SK-N-SH treated with all-trans-retinoic acid at 6 μM for 48 hours (cell line): ENCODE results near the gene PHLDA2.
A peak's percentile ranks its signal among the peaks of the same experiment; 100 is the strongest.

ENCODE experiments used
- ATAC-seq: fragments of 200-7000 bp; cut with Tn5 transposase; 3 replicates; pipeline ENCODE4 v1.9.1; 2020; ENCODE audit warnings: mild to moderate bottlenecking, moderate library complexity
- ESRRG ChIP-seq: fragments of 250-450 bp; sonication (Bioruptor Pico); IDR thresholded peaks from 2 replicates; pipeline ENCODE4 v1.6.1; 2021; ENCODE audit warnings: mild to moderate bottlenecking
- GLIS3 ChIP-seq: fragments of 250-450 bp; sonication (Bioruptor Pico); IDR thresholded peaks from 2 replicates; pipeline ENCODE4 v1.5.0; 2020; ENCODE audit warnings: mild to moderate bottlenecking, moderate library complexity
- ISL1 ChIP-seq: fragments of 250-450 bp; sonication (Bioruptor Pico); IDR thresholded peaks from 2 replicates; pipeline ENCODE4 v2.1.2; 2022; ENCODE audit warnings: mild to moderate bottlenecking, moderate library complexity
- OSR1 ChIP-seq: fragments of 250-450 bp; sonication (Bioruptor Pico); IDR thresholded peaks from 2 replicates; pipeline ENCODE4 v1.8.0; 2022; ENCODE audit warnings: moderate library complexity, mild to moderate bottlenecking, inconsistent platforms
- PPARA ChIP-seq: fragments of 250-450 bp; sonication (Bioruptor Pico); IDR thresholded peaks from 2 replicates; pipeline ENCODE4 v1.5.0; 2020; ENCODE audit warnings: mild to moderate bottlenecking, borderline replicate concordance
- RARB ChIP-seq: fragments of 250-450 bp; sonication (Bioruptor Pico); IDR thresholded peaks from 2 replicates; pipeline ENCODE4 v1.8.0; 2021; ENCODE audit warnings: mild to moderate bottlenecking, moderate library complexity
- SNAI2 ChIP-seq: fragments of 250-450 bp; sonication (Bioruptor Pico); IDR thresholded peaks from 2 replicates; pipeline ENCODE4 v1.5.0; 2020; ENCODE audit warnings: mild to moderate bottlenecking, moderate library complexity
- TCF4 ChIP-seq: fragments of 250-450 bp; sonication (Bioruptor Pico); IDR thresholded peaks from 2 replicates; pipeline ENCODE4 v1.8.0; 2021; ENCODE audit warnings: mild to moderate bottlenecking, moderate library complexity, borderline replicate concordance
- TOX ChIP-seq: fragments of 250-450 bp; sonication (Bioruptor Pico); IDR thresholded peaks from 2 replicates; pipeline ENCODE4 v1.8.0; 2021; ENCODE audit warnings: mild to moderate bottlenecking, moderate library complexity, borderline replicate concordance
- ZC3H10 ChIP-seq: fragments of 250-450 bp; sonication (Bioruptor Pico); IDR thresholded peaks from 2 replicates; pipeline ENCODE4 v1.5.1; 2021; ENCODE audit warnings: mild to moderate bottlenecking, moderate library complexity
- ZFP3 ChIP-seq: fragments of 250-450 bp; sonication (Bioruptor Pico); IDR thresholded peaks from 2 replicates; pipeline ENCODE4 v1.5.0; 2020; ENCODE audit warnings: mild to moderate bottlenecking, moderate library complexity
- ZFP30 ChIP-seq: fragments of 450-650 bp; formaldehyde crosslinking; IDR thresholded peaks from 2 replicates; pipeline ENCODE4 v1.5.0; 2022; ENCODE audit warnings: mild to moderate bottlenecking, moderate library complexity
- ZNF565 ChIP-seq: fragments of 450-650 bp; formaldehyde crosslinking; conservative IDR thresholded peaks from 2 replicates; pipeline ENCODE4 v1.5.0; 2020; ENCODE audit warnings: low read depth, mild to moderate bottlenecking, moderate library complexity
- ZNF70 ChIP-seq: fragments of 450-650 bp; formaldehyde crosslinking; IDR thresholded peaks from 2 replicates; pipeline ENCODE4 v1.5.0; 2020; ENCODE audit warnings: mild to moderate bottlenecking, moderate library complexity
- TF ChIP-seq, protein P1 (sequence below): fragments of 250-450 bp; sonication (Bioruptor Pico); IDR thresholded peaks from 2 replicates; pipeline ENCODE4 v1.5.0; 2020; ENCODE audit warnings: mild to moderate bottlenecking, moderate library complexity
- TF ChIP-seq, protein P2 (sequence below): fragments of 250-450 bp; sonication (Bioruptor Pico); IDR thresholded peaks from 2 replicates; pipeline ENCODE4 v1.8.0; 2021; ENCODE audit warnings: low read depth, mild to moderate bottlenecking, moderate library complexity, borderline replicate concordance
- TF ChIP-seq, protein P3 (sequence below): fragments of 250-450 bp; sonication (Bioruptor Pico); IDR thresholded peaks from 2 replicates; pipeline ENCODE4 v1.5.1; 2021; ENCODE audit warnings: mild to moderate bottlenecking, moderate library complexity
- TF ChIP-seq, protein P4 (sequence below): fragments of 250-450 bp; sonication (Bioruptor Pico); IDR thresholded peaks from 2 replicates; pipeline ENCODE4 v1.5.1; 2020; ENCODE audit warnings: low read depth, mild to moderate bottlenecking, moderate library complexity

PHLDA2 gene

DNA sequence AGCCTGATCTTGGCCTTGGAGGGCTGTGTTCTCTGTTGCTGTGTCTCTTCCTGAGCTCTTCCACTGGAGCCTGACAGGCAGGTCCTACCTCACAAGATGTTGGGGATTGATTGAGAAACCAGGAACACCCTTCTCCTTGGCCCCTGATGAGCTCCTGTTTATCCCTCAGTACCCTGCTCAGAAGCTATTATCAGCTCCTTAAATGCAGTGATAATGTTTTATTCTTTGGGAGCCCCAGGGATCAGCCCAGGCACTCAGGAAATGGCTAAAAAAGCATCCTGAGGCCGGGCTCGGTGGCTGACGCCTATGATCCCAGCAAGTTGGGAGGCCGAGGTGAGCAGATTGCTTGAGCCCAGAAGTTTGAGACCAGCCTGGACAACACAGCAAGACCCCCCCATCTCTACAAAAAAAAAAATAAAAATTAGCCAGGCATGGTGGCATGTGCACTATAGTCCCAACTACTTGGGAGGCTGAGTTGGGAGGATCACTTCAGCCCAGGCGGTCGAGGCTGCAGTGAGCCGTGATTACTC is 4.9 kb upstream of the PHLDA2 start:
- peak; percentile 85 for TF ChIP-seq ZFP3
- no peak for TF ChIP-seq ZFP30
- TF ChIP-seq SNAI2 (CRISPR knock-in tag), result no peak
- TF ChIP-seq, protein P1, sequence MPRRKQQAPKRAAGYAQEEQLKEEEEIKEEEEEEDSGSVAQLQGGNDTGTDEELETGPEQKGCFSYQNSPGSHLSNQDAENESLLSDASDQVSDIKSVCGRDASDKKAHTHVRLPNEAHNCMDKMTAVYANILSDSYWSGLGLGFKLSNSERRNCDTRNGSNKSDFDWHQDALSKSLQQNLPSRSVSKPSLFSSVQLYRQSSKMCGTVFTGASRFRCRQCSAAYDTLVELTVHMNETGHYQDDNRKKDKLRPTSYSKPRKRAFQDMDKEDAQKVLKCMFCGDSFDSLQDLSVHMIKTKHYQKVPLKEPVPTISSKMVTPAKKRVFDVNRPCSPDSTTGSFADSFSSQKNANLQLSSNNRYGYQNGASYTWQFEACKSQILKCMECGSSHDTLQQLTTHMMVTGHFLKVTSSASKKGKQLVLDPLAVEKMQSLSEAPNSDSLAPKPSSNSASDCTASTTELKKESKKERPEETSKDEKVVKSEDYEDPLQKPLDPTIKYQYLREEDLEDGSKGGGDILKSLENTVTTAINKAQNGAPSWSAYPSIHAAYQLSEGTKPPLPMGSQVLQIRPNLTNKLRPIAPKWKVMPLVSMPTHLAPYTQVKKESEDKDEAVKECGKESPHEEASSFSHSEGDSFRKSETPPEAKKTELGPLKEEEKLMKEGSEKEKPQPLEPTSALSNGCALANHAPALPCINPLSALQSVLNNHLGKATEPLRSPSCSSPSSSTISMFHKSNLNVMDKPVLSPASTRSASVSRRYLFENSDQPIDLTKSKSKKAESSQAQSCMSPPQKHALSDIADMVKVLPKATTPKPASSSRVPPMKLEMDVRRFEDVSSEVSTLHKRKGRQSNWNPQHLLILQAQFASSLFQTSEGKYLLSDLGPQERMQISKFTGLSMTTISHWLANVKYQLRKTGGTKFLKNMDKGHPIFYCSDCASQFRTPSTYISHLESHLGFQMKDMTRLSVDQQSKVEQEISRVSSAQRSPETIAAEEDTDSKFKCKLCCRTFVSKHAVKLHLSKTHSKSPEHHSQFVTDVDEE (CRISPR knock-in tag), result no peak
- TF ChIP-seq, all 23 proteins: peak for 1
- ATAC-seq, result no peak

DNA sequence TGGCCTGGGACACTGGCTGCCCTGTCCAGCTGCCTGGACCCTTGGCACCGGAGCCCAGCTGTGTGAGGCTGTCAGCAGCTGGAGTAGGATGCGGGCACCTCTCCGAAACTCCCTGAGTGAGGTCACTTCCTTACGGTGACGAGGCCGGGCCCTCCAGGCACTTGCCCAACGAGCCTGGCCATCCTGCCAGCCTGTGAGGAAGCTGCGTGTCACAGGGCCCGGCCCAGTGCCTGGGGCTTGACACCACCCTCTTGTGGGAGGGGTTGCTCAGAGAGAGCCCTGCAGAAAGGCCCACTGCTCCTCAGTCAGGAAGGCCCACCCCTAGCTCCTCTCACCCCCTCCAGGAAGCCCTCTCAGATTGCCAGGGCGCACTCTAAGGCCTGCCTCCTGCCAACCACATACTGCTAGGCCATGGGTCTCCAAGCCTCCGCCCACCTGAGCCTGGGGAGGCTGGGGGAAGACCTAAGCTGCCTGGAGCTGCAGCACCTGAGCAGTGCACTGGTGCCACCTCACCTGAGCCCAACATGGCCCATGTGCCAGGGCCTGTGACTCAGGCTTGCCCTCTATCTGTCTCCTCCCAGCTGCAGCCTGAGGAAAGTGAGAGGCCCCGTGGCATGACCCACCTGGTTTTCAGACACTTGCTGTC is 4.3 kb upstream of the PHLDA2 start:
- ATAC-seq, result peak; percentile 48

DNA sequence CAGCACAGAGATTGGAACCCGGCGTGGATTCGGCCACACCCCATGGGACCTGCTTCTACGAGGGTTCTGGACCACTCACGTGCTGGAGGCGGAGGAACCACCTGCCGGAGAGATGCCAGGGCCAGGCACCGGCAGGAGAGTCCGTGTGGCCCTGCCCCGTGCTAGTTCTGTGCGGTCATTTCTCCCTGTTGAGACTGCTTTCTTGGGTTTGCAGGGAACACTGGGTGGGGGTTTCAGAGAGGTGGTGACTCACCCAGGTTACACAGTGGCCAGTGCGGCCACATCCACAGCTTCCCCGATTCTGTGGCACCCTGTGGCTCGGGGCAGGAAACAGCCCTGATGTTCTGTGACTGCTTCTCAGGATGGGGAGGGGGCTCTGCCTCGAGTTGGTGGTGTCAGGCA is 3.6 kb upstream of the PHLDA2 start:
- ATAC-seq, result no peak
- TF ChIP-seq ISL1 (CRISPR knock-in tag) (no peak), RARB (CRISPR knock-in tag) (no peak), ZNF70 (no peak), ZNF565 (CRISPR knock-in tag) (no peak), TCF4 (CRISPR knock-in tag) (no peak), ESRRG (CRISPR knock-in tag) (no peak), TOX (CRISPR knock-in tag) (no peak)
- TF ChIP-seq, protein P1 (CRISPR knock-in tag), result no peak

More for the DNA sequence above, 4.3 kb upstream of the PHLDA2 start:
- TF ChIP-seq ISL1 (CRISPR knock-in tag), result no peak
- TF ChIP-seq ZNF70, result no peak
- TF ChIP-seq ESRRG (CRISPR knock-in tag), result no peak
- no peak for TF ChIP-seq SNAI2 (CRISPR knock-in tag)
- no peak for TF ChIP-seq OSR1
- TF ChIP-seq, protein P2, sequence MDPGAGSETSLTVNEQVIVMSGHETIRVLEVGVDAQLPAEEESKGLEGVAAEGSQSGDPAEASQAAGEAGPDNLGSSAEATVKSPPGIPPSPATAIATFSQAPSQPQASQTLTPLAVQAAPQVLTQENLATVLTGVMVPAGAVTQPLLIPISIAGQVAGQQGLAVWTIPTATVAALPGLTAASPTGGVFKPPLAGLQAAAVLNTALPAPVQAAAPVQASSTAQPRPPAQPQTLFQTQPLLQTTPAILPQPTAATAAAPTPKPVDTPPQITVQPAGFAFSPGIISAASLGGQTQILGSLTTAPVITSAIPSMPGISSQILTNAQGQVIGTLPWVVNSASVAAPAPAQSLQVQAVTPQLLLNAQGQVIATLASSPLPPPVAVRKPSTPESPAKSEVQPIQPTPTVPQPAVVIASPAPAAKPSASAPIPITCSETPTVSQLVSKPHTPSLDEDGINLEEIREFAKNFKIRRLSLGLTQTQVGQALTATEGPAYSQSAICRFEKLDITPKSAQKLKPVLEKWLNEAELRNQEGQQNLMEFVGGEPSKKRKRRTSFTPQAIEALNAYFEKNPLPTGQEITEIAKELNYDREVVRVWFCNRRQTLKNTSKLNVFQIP (CRISPR knock-in tag), result no peak
- TF ChIP-seq ZFP3, result no peak
- TF ChIP-seq, protein P1 (CRISPR knock-in tag), result no peak
- TF ChIP-seq RARB (CRISPR knock-in tag), result no peak
- no peak for TF ChIP-seq GLIS3 (CRISPR knock-in tag)
- TF ChIP-seq, protein P3, sequence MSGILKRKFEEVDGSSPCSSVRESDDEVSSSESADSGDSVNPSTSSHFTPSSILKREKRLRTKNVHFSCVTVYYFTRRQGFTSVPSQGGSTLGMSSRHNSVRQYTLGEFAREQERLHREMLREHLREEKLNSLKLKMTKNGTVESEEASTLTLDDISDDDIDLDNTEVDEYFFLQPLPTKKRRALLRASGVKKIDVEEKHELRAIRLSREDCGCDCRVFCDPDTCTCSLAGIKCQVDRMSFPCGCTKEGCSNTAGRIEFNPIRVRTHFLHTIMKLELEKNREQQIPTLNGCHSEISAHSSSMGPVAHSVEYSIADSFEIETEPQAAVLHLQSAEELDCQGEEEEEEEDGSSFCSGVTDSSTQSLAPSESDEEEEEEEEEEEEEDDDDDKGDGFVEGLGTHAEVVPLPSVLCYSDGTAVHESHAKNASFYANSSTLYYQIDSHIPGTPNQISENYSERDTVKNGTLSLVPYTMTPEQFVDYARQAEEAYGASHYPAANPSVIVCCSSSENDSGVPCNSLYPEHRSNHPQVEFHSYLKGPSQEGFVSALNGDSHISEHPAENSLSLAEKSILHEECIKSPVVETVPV (CRISPR knock-in tag), result no peak
- TF ChIP-seq PPARA (CRISPR knock-in tag), result no peak
- TF ChIP-seq, protein P4, sequence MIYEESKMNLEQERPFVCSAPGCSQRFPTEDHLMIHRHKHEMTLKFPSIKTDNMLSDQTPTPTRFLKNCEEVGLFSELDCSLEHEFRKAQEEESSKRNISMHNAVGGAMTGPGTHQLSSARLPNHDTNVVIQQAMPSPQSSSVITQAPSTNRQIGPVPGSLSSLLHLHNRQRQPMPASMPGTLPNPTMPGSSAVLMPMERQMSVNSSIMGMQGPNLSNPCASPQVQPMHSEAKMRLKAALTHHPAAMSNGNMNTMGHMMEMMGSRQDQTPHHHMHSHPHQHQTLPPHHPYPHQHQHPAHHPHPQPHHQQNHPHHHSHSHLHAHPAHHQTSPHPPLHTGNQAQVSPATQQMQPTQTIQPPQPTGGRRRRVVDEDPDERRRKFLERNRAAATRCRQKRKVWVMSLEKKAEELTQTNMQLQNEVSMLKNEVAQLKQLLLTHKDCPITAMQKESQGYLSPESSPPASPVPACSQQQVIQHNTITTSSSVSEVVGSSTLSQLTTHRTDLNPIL (CRISPR knock-in tag), result no peak
- TF ChIP-seq ZC3H10, result no peak
